GM21526 (cell line): ENCODE results near the gene CAP2.
"Not testable (repeated sequence)": the region's sequence is repeated elsewhere in the genome, so short reads cannot be mapped to it uniquely, and the experiment has no call there.

ENCODE experiments used
- ATAC-seq: cut with Tn5 transposase; IDR thresholded peaks from one replicate; pipeline ENCODE4 v1.9.1; 2021; ENCODE audit warnings: moderate library complexity; ENCODE audit not compliant: unreplicated experiment, low FRiP score

CAP2 gene

DNA sequence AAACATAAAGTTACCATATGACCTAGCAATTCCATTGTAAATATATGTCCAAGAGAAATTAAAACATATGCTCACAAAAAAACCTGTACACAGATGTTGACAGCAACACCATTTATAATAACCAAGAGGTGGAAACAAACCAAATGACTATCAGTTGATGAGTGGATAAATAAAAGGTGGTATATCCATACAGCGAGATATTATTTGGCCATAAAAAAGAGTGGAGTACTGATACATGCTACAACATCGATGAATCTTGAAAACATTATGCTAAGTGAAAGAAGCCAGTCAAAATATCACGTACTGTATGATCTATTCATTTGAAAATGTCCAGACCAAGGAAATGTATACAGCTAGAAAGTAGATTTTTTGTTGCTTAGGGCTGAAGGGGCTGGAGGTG is 2.9 kb downstream of the CAP2 start:
- no peak for ATAC-seq

DNA sequence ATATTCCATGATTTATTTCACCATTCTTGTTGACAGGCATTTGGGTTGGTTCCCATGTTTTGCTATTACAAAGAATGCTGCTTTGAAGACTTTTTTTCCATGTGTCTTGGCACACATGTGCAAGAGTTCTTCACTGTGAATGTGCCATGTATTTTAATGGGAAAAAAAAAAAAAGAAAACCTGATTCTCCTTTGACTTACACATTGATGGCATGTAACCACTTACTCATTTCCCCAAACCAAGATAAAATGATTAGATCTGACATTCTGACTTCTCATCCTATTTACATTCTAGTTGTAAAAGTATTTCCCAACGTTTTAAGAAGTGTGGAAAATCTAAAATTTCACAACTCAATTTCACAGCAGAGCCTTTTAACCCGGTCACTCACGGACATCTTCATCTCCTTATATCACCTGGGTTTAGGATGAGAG is 4.4 kb downstream of the CAP2 start:
- no peak for ATAC-seq

DNA sequence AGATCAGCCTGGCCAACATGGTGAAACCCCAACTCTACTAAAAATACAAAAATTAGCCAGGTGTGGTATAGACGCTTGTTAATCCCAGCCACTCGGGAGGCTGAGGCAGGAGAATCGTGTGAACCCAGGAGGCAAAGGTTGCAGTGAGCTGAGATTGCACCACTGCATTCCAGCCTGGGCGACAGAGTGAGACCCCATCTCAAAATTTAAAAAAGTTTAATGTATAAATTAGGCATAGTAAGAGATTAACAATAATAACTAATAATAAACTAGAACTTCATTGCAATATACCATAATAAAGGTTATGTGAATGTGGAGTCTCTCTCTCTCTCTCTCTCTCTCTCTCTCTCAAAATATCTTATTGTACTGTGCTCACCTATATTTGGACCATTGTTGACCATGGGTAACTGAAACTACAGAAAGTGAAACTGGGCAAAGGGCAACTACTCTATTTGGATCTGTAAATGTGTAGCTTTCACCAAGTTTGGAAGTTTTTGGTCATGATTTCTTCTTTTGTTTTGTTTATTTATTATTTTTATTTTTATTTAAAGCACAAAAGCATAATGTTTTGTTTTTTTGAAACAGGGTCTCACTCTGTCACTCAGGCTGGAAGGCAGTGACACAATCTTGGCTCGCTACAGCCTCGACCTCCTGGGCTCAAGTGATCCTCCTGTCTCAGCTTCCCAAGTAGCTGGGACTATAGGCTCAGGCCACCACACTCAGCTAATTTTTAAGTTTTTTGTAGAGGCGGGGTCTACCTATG is 12.0 kb downstream of the CAP2 start:
- ATAC-seq: not testable (repeated sequence)

DNA sequence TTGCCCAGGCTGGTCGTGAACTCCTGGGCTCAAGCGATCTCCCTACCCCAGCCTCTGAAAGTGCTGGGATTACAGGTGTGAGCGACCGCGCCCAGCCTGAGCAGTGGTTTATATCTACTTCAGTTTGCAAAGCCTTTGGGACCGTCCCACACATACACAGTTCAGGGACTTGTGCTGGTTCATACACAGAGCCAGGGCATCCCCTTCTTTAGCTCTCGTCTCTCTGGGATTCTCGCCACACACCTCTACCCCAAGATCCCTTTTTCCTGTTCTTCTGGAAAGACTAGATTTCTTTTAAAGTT is 12.5 kb downstream of the CAP2 start:
- no peak for ATAC-seq

DNA sequence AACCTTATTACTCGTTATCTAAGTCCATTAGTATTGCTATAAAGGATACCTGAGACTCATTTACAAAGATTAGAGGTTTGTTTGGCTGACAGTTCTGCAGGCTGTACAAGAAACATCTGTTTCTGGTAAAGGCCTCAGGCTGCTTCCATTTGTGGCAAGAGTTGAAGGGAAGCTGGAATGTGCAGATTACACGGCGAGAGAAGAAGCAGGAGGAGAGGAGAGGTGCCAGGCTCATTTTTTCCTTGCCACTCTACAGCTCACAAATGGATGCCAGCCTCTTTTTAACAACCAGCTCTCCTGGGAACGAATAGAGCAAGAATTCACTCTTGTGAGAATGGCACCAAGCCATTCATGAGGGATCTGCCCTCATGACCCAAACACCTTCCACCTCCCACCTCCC is 14.7 kb downstream of the CAP2 start:
- ATAC-seq: no peak

DNA sequence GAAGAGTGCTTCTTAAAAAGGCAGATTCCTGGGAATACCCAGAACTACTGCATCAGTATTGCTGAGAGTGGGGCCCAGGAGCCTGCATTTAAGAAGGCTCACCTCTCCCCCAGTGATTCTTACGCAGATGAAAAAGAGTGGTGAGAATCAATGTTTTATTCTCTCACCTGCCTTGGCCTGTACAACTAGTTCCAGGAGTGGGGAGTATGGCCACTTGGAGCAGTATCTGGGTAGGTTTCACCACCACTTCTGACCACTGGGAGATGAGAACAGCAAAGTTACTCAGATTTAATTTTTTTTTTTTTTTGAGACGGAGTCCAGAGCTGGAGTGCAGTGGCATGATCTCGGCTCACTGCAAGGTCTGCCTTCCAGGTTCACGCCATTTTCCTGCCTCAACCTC is 16.9 kb downstream of the CAP2 start:
- ATAC-seq: no peak

DNA sequence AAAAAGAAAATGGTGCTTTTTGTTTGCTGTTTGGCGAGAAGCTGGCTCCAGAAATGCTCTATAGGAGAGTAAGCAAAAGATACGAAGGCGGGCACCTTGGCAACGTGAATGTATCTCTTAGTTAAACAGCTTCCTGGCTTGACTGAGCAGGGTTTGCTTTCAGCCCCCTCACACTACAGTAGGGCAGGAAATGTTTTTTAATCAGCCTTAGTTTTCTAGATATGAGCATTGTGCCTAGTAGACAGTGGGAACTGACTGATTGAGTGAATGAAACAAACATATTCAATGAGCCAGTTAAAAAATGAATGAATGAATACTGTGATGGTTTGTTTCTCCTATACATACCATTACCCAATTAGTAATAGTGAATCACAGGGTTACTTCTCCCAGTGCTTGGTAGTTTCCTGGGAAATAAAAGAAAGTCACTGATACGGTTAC is 19.9 kb downstream of the CAP2 start:
- ATAC-seq: no peak

DNA sequence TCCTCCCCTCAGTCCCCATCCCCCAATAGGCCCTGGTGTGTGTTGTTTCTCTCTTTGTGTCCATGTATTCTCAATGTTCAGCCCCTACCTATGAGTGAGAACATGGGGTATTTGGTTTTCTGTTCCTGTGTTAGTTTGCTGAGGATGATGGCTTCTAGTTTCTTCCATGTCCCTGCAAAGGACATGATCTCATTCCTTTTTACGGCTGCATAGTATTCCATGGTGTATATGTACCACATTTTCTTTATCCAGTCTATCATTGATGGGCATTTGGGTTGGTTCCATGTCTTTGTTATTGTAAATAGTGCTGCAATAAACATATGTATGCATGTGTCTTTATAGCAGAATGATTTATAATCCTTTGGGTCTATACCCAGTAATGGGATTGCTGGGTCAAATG is 21.0 kb downstream of the CAP2 start:
- not testable (repeated sequence) for ATAC-seq

DNA sequence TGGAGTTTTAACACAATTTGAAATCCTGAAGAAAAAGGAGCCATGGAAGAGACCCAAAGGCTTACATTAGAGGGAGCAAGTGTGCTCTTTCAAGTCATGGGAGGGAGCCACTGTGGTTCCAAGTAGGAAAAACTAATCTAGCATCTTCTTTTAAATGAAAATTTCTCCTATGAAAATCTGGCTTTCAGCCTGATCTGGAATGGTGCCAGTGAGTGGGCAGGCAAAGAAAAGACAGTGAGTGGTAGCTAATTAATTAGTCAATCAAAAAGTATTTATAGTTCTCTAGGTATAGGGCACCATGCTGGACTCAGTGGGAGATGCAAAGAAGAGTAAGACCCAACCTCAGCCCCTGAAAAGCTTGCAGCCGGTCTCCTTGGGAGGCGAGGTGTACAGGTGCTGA is 21.9 kb downstream of the CAP2 start:
- no peak for ATAC-seq

DNA sequence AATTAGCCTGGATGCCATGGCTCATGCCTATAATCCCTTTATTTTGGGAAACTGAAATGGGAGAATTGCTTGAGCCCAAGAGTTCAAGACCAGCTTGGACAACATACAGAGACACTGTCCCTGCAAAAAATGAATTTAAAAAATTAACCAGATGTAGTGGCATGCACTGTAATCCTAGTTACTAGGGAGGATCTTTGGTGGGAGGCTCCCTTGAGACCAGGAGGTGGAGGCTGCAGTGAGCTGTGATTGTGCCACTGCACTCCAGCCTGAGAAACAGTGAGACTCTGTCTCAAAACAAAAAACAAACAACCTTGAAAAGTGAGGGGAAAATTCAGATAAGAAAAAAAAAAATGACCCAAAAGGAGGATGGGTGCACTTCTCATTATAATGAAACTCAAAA is 23.4 kb downstream of the CAP2 start:
- no peak for ATAC-seq

DNA sequence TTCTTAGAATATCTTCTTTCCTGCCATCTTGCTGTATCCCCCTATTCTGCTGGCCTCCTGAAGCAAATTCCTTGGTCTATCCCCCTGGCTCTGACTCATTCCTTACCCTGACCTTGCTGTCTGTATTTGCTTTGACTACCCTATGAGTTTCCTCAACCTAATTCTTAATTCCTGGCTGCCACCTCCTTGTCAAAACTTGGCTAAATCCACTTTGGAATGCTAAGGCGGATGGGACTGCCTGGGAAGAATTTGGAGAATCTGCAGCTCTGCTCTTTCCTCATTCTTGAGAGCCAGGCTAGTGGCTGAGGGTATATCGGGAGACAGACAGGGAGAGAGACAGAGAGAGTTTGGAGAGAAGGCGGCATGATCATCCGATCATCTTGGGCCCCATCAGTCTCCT is 24.4 kb downstream of the CAP2 start:
- no peak for ATAC-seq

DNA sequence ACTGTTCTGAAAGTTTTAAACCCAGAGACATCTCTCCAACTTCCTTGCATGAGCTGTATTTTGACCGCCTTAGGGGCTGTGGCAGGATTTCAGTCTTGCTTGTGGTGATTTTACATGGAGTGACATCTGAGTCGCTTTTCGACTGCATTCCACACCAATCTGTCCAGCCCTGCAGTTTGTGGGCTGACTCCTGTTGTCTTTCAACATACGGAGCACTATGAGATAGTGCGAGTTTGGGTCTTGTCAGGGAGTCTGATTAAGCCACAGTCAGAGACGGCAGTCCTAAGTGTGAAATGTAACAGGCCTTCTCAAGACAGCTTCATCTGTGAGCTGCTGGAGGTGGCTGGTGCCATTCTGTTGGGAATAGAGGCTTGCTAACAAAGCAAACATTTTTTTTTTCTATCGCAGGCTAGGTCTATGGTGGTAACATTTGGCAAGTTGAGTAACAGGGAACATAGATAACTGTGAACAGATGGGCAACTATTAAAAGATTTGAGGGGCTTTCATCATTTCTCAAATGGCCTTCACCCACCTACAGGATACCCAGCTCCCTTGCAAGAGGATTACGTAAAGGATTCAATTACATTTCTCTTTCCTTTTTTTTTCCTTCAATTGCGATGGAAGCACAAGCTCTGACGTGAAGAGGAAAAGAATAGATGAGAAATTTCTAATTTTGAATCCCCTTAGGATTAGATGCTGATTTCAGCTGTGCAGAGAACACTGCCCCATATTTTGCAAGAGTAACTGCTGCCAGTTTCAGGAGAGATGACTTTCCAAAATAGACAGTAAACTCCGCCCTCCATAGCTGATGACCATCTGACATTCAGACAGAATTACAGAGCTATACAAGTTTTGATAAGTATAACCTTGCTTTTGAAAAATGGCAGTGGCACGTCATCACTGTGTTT is 25.1 kb downstream of the CAP2 start:
- ATAC-seq: no peak

DNA sequence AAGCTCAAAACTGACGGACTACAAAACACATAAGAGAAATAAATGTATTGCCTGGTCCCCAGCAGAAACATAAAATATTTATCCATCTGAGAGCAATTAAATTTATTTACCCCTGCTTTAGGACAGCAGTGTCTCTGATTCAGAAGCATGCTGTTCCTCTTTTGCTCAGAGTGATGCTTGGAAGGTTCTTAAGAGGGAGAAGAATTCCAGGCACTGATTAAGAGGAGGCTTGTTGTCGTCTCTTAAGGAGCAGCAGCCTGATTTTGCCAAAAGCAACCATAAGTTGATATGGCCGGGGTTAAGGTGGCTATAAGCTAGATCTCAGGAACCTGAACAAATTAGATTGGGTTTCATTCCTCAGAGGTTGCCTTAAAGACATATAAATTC is 25.8 kb downstream of the CAP2 start:
- no peak for ATAC-seq

DNA sequence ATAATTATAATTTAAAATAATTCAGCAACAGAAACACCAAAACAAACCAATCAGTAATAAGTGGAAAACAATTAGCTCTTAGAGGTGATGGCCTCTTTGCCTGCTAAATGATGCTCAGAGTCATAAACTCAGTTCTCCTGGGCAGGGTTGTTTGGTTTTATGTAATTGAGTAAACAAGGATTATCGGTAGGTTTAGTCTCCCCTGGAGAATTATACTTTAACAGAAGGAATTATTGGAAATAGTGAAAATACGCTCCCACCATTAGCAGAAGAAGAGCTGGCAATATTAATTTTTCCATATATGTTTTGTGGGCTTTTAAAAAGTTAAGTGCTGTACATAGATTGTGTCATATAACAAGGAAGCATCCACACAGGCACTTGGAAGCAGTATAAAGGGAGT is 27.0 kb downstream of the CAP2 start:
- no peak for ATAC-seq

DNA sequence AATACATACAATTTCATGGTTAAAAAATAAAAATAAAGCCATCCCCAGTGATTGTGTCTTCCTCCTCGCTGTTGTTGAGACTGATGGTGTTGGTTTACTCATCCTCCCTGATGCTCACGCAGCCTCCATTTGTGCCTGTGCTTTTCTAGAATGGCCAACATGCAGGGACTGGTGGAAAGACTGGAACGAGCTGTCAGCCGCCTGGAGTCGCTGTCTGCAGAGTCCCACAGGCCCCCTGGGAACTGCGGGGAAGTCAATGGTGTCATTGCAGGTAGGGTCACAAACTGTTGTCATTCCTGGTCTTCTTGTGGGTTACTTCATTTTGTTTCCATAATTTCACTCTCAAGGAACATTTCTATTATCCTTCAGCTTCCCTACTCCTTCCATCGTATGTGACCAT is 28.0 kb downstream of the CAP2 start:
- no peak for ATAC-seq

DNA sequence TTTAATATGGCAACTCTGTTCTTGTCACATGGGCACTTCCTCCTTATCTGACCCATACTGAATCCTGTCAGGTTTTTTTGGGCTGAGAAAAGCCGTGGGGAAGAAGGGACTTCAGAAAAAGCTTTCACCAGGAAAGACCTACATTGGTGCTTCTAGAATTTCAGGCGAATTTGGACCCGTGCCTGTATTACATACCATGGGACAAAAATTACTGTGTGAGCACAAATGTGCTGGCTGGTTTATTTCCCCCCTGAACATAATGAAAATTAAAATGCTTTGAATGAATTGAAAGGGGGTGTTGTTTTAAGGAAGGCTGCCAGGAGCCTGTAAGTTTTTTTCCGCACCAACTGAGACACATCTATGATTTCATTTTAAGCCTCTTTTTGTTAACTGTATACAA is 29.6 kb downstream of the CAP2 start:
- no peak for ATAC-seq

DNA sequence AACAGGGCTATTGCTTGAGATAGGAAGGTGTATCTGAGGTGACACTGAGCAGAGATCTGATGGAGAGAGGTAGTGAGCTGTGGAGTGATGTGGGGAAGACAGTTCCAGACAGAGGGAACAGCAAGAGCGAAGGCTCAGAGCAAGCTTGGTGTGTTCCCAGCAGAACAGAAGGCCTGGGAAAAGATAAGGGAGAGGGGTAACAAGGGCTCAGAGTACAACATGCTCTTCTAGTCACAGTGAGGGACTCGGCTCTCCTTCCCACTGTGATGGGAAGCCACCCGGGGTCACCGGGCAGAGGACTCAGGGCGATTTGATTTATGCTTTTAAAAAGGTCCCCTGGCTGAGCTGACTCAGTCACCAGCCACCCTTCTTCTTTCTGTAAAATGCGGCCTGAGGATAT is 33.7 kb downstream of the CAP2 start:
- ATAC-seq: no peak

DNA sequence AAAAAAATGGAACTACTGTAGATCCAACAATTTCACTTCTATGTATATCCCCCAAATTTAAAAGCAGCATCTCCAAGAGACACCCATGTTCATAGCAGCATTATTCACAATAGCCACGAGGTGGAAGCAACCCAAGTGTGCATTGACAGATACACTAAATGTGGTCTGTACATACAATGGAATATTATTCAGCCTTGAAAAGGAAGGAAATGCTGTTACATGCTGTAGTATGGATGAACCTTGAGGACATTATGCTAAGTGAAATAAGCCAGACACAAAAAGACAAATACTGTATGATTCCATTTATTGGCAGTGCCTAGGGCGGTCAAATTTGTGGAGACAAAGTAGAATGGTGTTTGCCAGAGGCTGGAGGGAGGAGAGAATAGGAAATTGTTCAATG is 34.2 kb downstream of the CAP2 start:
- ATAC-seq: no peak

DNA sequence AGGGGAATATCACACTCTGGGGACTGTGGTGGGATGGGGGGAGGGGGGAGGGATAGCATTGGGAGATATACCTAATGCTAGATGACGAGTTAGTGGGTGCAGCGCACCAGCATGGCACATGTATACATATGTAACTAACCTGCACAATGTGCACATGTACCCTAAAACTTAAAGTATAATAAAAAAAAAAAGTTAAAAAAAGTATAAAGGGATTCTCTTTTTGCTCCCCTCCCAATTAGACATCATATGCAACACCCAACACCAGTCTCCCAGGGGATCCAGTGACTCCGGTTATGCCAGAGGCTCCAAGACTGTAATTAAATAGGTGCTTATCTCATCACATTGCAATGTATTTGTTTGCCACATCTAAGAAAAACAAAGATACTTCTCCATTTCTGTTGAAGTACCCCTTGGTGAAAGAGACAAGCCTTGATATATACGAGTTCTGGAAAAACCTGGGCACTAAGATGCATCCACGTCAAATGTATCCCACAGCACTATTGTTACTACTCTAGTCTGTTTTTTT is 35.3 kb downstream of the CAP2 start:
- ATAC-seq: not testable (repeated sequence)

DNA sequence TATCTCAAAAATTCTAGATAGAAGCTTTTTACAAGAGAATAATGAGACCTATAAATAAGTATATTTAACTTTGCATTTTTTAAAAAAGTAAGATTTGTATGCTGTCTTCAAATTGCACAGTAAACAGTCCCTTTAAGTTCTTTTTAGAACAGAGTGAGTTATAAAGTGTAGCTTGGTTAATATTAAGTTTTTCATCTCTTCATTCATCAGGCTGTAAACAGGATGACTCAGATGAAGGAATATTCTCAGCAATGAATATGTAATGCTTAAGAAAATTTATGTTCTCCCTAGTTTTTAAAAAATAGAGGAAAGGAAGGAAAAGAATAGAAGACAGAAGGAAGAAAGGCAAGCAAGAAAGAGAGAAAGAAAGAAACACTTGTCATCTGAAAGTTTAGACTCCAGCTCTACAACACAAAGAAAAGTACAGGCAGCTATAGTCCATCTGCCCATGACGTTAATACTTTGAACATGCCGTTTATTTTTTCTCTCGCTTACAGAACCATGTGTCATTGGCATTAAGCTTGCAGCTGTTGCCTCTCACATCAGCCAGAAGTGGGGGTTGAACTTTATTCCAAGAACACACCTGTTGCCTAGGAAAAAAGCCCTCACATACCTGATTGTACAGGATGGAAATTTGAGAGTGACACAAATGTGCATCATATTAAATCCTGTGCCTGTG is 36.1 kb downstream of the CAP2 start:
- no peak for ATAC-seq

DNA sequence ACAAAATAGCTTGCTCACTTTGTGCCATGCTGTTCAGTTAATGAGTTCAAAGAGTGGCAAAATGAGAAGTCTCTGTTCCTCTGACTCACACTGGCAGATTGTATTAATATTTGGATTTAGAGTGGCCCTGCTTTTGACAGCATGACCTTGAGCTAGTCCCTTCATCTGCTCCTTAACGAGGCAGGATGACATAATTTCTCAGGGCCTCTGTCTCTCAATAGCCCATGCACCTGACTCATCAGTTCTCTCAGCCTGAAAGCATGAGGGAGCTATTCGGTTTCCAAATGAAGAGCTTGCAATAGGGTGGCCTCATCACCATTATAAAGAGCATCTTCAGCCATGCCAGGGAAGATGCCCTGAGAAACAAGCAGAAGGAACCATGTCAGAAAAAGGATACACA is 38.2 kb downstream of the CAP2 start:
- ATAC-seq: no peak
